Heart right ventricle (tissue), 16 donors: ENCODE data around the gene OOSP3. TPM values are rescaled to one million over a fixed set of nuclear protein-coding genes. Genes with fewer than 3 reads are reported as not detected.

Source experiments
- ATAC-seq, 8 donors: fragments of 200-7000 bp; cut with Tn5 transposase; one replicate each; pipeline ENCODE4 v1.9.1; 2020; ENCODE audit warnings: mild to moderate bottlenecking in 8 of 8, moderate library complexity in 8 of 8, moderate number of reproducible peaks in 1 of 8
- DNase-seq, 2 donors: peaks; one replicate each; pipeline ENCODE4 v3.0.0-alpha.2; 2020
- H3K27ac ChIP-seq, 10 donors: fragments of 200-600 bp; sonication (generic) in 2 of 10; one replicate each; pipeline versions ENCODE4 v1.5.0 to v1.8.0; 2020 to 2022; ENCODE audit warnings: mild to moderate bottlenecking in 3 of 10
- H3K27me3 ChIP-seq, 7 donors: fragments of 200-600 bp; one replicate each; pipeline ENCODE4 v1.8.0; 2021 to 2022; ENCODE audit warnings: mild to moderate bottlenecking in 2 of 7
- H3K36me3 ChIP-seq, 9 donors: fragments of 200-600 bp; sonication (generic) in 1 of 9; one replicate each; pipeline versions ENCODE4 v1.5.0 to v1.8.0; 2020 to 2022; ENCODE audit warnings: mild to moderate bottlenecking in 2 of 9
- H3K4me1 ChIP-seq, 9 donors: fragments of 200-600 bp; sonication (generic) in 1 of 9; one replicate each; pipeline versions ENCODE4 v1.5.0 to v1.8.0; 2020 to 2022; ENCODE audit warnings: mild to moderate bottlenecking in 4 of 9
- H3K4me3 ChIP-seq, 10 donors: fragments of 200-600 bp; sonication (generic) in 2 of 10; one replicate each; pipeline versions ENCODE4 v1.5.0 to v1.8.0; 2020 to 2022; ENCODE audit warnings: mild to moderate bottlenecking in 7 of 10, moderate library complexity in 2 of 10
- H3K9me3 ChIP-seq, 11 donors: fragments of 200-600 bp in 10 of 11; sonication (generic) in 2 of 11; one replicate each; pipeline versions ENCODE4 v1.5.0 to v1.8.0; 2013 to 2022; ENCODE audit warnings: mild to moderate bottlenecking in 2 of 11, control low read depth in 1 of 11, moderate library complexity in 1 of 11
- CTCF ChIP-seq, 9 donors: fragments of 200-600 bp; sonication (generic) in 2 of 9; IDR thresholded peaks; one replicate each; pipeline versions ENCODE4 v1.5.0 to v1.8.0; 2021 to 2022; ENCODE audit warnings: antibody characterized with exemption in 9 of 9, mild to moderate bottlenecking in 5 of 9, moderate library complexity in 1 of 9
- WGBS, 2 donors: extraction: QIAGEN DNeasy Blood & Tissue Kit; methylation state at CpG; one replicate each; pipeline ENCODE4 v1.1.7; 2013; ENCODE audit warnings: inconsistent platforms in 1 of 2; 5-methylcytosine and 5-hydroxymethylcytosine counted together
- intact Hi-C, 10 donors: fragments of 100-400 bp; cut with DNase I; formaldehyde crosslinking; loops; one replicate each; pipeline versions ENCODE4 v1.11.1 to v1.14.2; 2022
- polyA plus RNA-seq, 2 donors: library from polyadenylated mRNA; stranded (reverse); fragments of 200-250 nt; gene quantifications; one replicate each; pipeline ENCODE4 v1.2.3, GENCODE V29; 2013
- total RNA-seq, 10 donors: library from RNA; stranded (reverse); fragmentation: NEBNext Ultra II Directional in 3 of 10; extraction: Animal tissue kit (Norgen Biotek cat#: 25700) in 3 of 10; gene quantifications; one replicate each; pipeline versions ENCODE4 v1.2.1 to v1.2.4, GENCODE V29; 2021 to 2023
- donor health status: Arrhythmogenic right ventricular cardiomyopathy.
- donor health status: ischemic (EF 13 %, LVEDD 7.1; RV severe dilation, severe dysfunction).
- donor health status: healthy with polysubstance abuse.
- donor health status: DM: no; HTN: yes; CAD: no.
- donor health status: DM: no; HTN: no; CAD: no.
- donor health status: ischemic (EF 25% LVEDD 6.9; RV normal size, moderate dysfunction).
- donor health status: ischemic (EF 25% LVEDD 5.7; RV mildly dilated, moderate dysfunction).
- donor health status: healthy.
- donor health status: DM: yes; HTN: yes; CAD: no.
- donor health status: Ischemic cardiomyopathy.
- donor health status: ischemic (EF 35%, LVEDD 5.7; RV mildly dilated, moderate dysfunction).
- donor health status: nonischemic (EF 11% LVEDD 7.7; RV severe dilation, severe dysfunction).
- donor health status: DM: yes; HTN: yes; CAD: no.
- donor health status: PGD.
- donor health status: ischemic (EF 29% LVEDD 5.4; RV normal size, mild dysfunction).
- donor health status: nonischemic (EF 23%, LVEDD 6.1; RV moderate dilation, normal function).

The OOSP3 gene
- total and polyA plus RNA-seq, 12 donors: not detected

- intact Hi-C loops: no loop called here
- ATAC-seq: no peak
These were observed 20.8 kb upstream of the OOSP3 start for GRCh38 chr11:59857439-59858434.

GRCh38 chr11:59859673-59860072, 18.9 kb upstream of the OOSP3 start:
- Histone ChIP-seq H3K4me3 (no peak overlapping the region), H3K9me3 (no peaks in the 10 kb centered on the region), H3K36me3 (no peaks in the 10 kb centered on the region), H3K27me3 (no peaks in the 10 kb centered on the region), H3K27ac (no peak overlapping the region), H3K4me1 (peaks cover 0 to 12% (median 0%) of the 10 kb centered on the region in 9 donors)
- no peak for DNase-seq
- ATAC-seq: no peak
- intact Hi-C loops: no loop called here
- no peak for TF ChIP-seq CTCF (IDR thresholded peaks at IDR 0.05)

More at GRCh38 chr11:59857439-59858434, 20.8 kb upstream of the OOSP3 start:
- 65 to 76% methylated on average over 10 of the region's 10 CpGs for WGBS, 2 donors
- Histone ChIP-seq H3K27me3 (no peaks in the 10 kb centered on the region), H3K4me3 (no peak overlapping the region), H3K4me1 (peaks cover 0 to 11% (median 0%) of the 10 kb centered on the region in 9 donors), H3K36me3 (no peaks in the 10 kb centered on the region), H3K9me3 (no peaks in the 10 kb centered on the region), H3K27ac (no peak overlapping the region)
- no peak for TF ChIP-seq CTCF (IDR thresholded peaks at IDR 0.05)
- DNase-seq: no peak

DNA sequence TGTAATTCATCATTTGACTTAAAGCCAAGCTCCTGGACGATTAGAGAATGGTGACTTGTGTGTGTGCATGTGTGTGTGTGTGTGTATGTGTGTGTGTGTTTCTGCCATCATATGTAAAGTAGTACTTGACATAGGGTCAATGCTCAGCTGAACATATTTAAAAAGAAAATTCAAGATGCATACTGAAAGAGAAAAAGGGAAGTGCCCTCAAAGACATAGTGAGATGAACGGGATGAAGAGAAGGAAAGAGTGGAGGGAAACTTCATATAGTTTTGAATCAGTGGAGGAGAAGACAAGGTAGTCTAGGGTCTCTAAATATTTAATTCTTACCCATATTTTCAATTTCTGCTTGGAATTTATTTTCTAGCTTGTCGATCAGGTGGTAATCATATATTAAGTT, 16.3 kb upstream of the OOSP3 start:
- H3K27me3 ChIP-seq: no peaks in the 10 kb centered on the region
- peaks cover 0 to 26% (median 0%) of the 10 kb centered on the region in 9 donors for H3K4me1 ChIP-seq
- ATAC-seq (no peak), DNase-seq (no peak)
- no peak for TF ChIP-seq CTCF (IDR thresholded peaks at IDR 0.05)
- intact Hi-C loops: no loop called here
- 65 to 67% methylated on average over 3 of the region's 3 CpGs for WGBS, 2 donors
- no peaks in the 10 kb centered on the region for H3K9me3 ChIP-seq
- no peaks in the 10 kb centered on the region for H3K36me3 ChIP-seq
- H3K4me3 ChIP-seq: no peak overlapping the region
- no peak overlapping the region for H3K27ac ChIP-seq

- no peak overlapping the region for H3K4me3 ChIP-seq
- peak overlapping the region in 1 of 10 donors; percentile 38 for H3K27ac ChIP-seq
- H3K9me3 ChIP-seq: no peaks in the 10 kb centered on the region
- DNase-seq (no peak), ATAC-seq (no peak)
- no peaks in the 10 kb centered on the region for H3K36me3 ChIP-seq
- H3K4me1 ChIP-seq: peaks cover 0 to 15% (median 0%) of the 10 kb centered on the region in 9 donors
- no peak for TF ChIP-seq CTCF (IDR thresholded peaks at IDR 0.05)
- intact Hi-C loops: no loop called here
- 66 to 74% methylated on average over 1 of the region's 1 CpG for WGBS, 2 donors
- H3K27me3 ChIP-seq: no peaks in the 10 kb centered on the region
These were observed 13.6 kb upstream of the OOSP3 start for GRCh38 chr11:59865031-59865430.
